NOMO-1 treated with dmso at 0.1 percent for 144 hours (cell line): ENCODE measurements around the gene EFCAB9.
A peak's percentile ranks its signal among the peaks of the same experiment; 100 is the strongest.
"Not testable (repeated sequence)": the region's sequence is repeated elsewhere in the genome, so short reads cannot be mapped to it uniquely, and the experiment has no call there.

Experiments used
- DNase-seq: peaks from one replicate; lab custom pipeline; 2025; ENCODE audit not compliant: unreplicated experiment; lab: John Stamatoyannopoulos, UW

The EFCAB9 gene

GRCh38 chr5:172188033-172188892 is 5.7 kb upstream of the EFCAB9 start, which contains the start of gene STK10:
STK10 (minus strand) TSS chr5:172188224; CDS start chr5:172188042, 182 bp downstream.
- DNase-seq = peak; percentile 89

- no peak for DNase-seq
Measured at GRCh38 chr5:172188893-172189692, 4.9 kb upstream of the EFCAB9 start.

- DNase-seq = no peak
Measured at GRCh38 chr5:172189693-172190296, 4.2 kb upstream of the EFCAB9 start.

GRCh38 chr5:172194985-172195774 is 1.2 kb downstream of the EFCAB9 start:
- DNase-seq = no peak

- DNase-seq = not testable (repeated sequence)
Measured at GRCh38 chr5:172197775-172198174, 3.8 kb downstream of the EFCAB9 start.

- DNase-seq = no peak
Measured at GRCh38 chr5:172199446-172199845, 5.5 kb downstream of the EFCAB9 start.

- DNase-seq = no peak
Measured at GRCh38 chr5:172200476-172200875, 6.5 kb downstream of the EFCAB9 start.

- not testable (repeated sequence) for DNase-seq
Measured at GRCh38 chr5:172205984-172206383, 12.0 kb downstream of the EFCAB9 start.

- DNase-seq = no peak
Measured at GRCh38 chr5:172207511-172207910, 13.5 kb downstream of the EFCAB9 start.

- DNase-seq = no peak
Measured at GRCh38 chr5:172209714-172210113, 15.7 kb downstream of the EFCAB9 start.

GRCh38 chr5:172211676-172212075 is 17.7 kb downstream of the EFCAB9 start:
- no peak for DNase-seq

- DNase-seq = no peak
Measured at GRCh38 chr5:172213126-172213525, 19.2 kb downstream of the EFCAB9 start.

GRCh38 chr5:172216345-172216744 is 22.4 kb downstream of the EFCAB9 start:
- no peak for DNase-seq

- no peak for DNase-seq
Measured at GRCh38 chr5:172219296-172219695, 25.3 kb downstream of the EFCAB9 start.

- no peak for DNase-seq
Measured at GRCh38 chr5:172223901-172224873, 30.2 kb downstream of the EFCAB9 start.

GRCh38 chr5:172224996-172225395 is 31.0 kb downstream of the EFCAB9 start:
- no peak for DNase-seq

GRCh38 chr5:172229904-172230303 is 35.9 kb downstream of the EFCAB9 start:
- DNase-seq = no peak

GRCh38 chr5:172234031-172234430 is 40.1 kb downstream of the EFCAB9 start:
- no peak for DNase-seq

GRCh38 chr5:172235132-172235780 is 41.3 kb downstream of the EFCAB9 start:
- DNase-seq = peak; percentile 6
